ENCODE data around the gene SLC9A3. TPM values are rescaled to one million over a fixed set of nuclear protein-coding genes. Genes with fewer than 3 reads are reported as not detected.
"Not testable (repeated sequence)": the region's sequence is repeated elsewhere in the genome, so short reads cannot be mapped to it uniquely, and the experiment has no call there.

The SLC9A3 gene
- total RNA-seq, 4 donors from 2014 or later = 5.9 to 8.2 (median 7.6) TPM

DNA sequence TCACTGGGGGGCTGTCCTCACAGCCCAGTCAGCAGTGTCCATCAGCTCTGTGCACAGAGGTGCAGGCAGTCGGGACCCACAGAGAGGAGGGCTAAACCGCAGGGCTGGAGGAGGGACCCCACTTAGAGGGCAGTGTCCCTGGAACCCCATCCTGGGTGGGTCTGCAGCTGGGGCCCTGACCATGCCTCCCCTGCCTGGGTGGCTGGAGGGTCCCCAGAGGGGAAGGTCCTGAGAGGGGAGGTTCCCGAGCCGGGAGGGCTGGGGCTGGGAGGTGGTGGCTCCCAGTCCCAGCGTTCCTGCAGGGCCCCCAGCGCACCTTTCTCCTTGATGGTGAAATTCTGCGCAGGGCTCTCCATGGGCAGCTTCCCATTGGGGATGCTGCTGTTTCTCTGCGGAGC lies 48.5 kb downstream of the SLC9A3 start:
- Histone ChIP-seq H3K27me3 (peaks cover 17% of the 10 kb centered on the region), H3K4me1 (peaks cover 20 to 24% of the 10 kb centered on the region in 2 donors), H3K36me3 (no peaks in the 10 kb centered on the region), H3K27ac (no peak overlapping the region), H3K4me3 (replicated peaks in 1 of 3) (no peak overlapping the region), H3K9me3 (no peaks in the 10 kb centered on the region)
- intact Hi-C loops (cut with DNase I) = no loop called here
- WGBS, 2 donors = 12 to 88% methylated on average over 3 to 5 of the region's 8 CpGs
- no peak for TF ChIP-seq POLR2A (IDR thresholded peaks at IDR 0.05)
- TF ChIP-seq, protein P1, sequence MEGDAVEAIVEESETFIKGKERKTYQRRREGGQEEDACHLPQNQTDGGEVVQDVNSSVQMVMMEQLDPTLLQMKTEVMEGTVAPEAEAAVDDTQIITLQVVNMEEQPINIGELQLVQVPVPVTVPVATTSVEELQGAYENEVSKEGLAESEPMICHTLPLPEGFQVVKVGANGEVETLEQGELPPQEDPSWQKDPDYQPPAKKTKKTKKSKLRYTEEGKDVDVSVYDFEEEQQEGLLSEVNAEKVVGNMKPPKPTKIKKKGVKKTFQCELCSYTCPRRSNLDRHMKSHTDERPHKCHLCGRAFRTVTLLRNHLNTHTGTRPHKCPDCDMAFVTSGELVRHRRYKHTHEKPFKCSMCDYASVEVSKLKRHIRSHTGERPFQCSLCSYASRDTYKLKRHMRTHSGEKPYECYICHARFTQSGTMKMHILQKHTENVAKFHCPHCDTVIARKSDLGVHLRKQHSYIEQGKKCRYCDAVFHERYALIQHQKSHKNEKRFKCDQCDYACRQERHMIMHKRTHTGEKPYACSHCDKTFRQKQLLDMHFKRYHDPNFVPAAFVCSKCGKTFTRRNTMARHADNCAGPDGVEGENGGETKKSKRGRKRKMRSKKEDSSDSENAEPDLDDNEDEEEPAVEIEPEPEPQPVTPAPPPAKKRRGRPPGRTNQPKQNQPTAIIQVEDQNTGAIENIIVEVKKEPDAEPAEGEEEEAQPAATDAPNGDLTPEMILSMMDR (IDR thresholded peaks at IDR 0.05) = no peak
- DNase-seq = no peak

DNA sequence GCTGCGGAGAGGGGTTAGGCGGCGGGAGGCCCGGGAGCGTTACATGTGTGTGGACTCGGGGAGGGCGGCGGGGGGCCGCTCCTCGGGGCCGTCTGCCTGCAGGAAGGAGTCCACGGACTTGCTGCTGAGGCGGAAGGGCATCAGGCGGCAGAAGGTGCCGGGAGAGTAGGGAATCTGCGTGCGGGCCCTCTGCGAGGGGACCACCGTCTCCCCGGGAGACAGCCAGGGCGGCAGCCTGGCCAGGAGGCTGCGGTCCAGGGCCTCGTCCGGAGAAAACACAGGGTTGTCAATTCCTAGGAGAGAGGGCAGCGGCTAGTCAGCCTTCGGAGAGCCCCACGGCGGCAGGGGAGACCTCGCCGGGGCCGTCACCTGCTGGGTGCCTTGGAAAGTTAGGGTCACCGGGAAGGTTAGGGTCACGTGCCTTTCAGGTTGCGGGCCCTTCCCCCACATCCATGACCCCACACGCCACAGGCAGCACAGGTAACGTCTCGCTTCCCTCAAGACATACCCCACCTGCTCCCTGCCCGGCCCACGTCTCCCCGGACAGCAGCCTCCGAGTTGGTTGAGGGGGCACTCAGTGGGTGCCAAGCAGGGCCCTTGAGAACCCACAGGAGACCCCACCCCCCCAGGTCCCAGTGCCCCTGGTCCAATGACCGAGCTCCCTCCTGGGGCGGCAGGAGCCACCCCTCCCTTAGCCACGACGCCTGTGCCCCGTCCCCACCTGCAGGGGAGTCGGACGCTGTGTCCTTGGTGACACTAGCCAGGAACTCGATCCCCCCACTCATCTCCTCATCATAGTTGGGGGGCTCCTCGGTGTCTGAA lies 49.2 kb downstream of the SLC9A3 start:
- Histone ChIP-seq H3K9me3 (no peaks in the 10 kb centered on the region), H3K4me3 (replicated peaks in 1 of 3) (no peak overlapping the region), H3K36me3 (no peaks in the 10 kb centered on the region), H3K27me3 (peaks cover 17% of the 10 kb centered on the region), H3K27ac (no peak overlapping the region), H3K4me1 (peaks cover 20 to 24% of the 10 kb centered on the region in 2 donors)
- WGBS, 2 donors = 0 to 15% methylated on average over 5 to 38 of the region's 50 CpGs
- intact Hi-C loops (cut with DNase I) = no loop called here
- TF ChIP-seq POLR2A (IDR thresholded peaks at IDR 0.05) = no peak
- TF ChIP-seq, protein P1 (IDR thresholded peaks at IDR 0.05) = no peak
- no peak for DNase-seq

DNA sequence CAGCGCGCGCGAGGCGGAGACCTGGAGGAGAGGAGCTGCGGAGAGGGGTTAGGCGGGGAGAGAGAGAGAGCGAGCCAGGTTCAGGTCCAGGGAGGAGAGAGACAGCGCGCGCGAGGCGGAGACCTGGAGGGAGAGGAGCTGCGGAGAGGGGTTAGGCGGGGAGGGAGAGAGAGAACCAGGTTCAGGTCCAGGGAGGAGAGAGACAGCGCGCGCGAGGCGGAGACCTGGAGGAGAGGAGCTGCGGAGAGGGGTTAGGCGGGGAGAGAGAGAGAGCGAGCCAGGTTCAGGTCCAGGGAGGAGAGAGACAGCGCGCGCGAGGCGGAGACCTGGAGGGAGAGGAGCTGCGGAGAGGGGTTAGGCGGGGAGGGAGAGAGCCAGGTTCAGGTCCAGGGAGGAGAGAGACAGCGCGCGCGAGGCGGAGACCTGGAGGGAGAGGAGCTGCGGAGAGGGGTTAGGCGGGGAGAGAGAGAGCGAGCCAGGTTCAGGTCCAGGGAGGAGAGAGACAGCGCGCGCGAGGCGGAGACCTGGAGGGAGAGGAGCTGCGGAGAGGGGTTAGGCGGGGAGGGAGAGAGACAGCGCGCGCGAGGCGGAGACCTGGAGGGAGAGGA lies 49.9 kb downstream of the SLC9A3 start:
- H3K9me3 ChIP-seq; intact Hi-C loops (cut with DNase I); H3K27ac ChIP-seq; DNase-seq; H3K36me3 ChIP-seq: not testable (repeated sequence)
- 0% methylated on average over 9 of the region's 50 CpGs; no CpG with 5 or more reads in 1 of the 2 donors for WGBS, 2 donors
- Histone ChIP-seq H3K27me3 (peaks cover 11% of the 10 kb centered on the region), H3K4me1 (peaks cover 20 to 24% of the 10 kb centered on the region in 2 donors), H3K4me3 (replicated peaks in 1 of 3) (peak overlapping the region in 1 of 3 donors; percentile 93)

DNA sequence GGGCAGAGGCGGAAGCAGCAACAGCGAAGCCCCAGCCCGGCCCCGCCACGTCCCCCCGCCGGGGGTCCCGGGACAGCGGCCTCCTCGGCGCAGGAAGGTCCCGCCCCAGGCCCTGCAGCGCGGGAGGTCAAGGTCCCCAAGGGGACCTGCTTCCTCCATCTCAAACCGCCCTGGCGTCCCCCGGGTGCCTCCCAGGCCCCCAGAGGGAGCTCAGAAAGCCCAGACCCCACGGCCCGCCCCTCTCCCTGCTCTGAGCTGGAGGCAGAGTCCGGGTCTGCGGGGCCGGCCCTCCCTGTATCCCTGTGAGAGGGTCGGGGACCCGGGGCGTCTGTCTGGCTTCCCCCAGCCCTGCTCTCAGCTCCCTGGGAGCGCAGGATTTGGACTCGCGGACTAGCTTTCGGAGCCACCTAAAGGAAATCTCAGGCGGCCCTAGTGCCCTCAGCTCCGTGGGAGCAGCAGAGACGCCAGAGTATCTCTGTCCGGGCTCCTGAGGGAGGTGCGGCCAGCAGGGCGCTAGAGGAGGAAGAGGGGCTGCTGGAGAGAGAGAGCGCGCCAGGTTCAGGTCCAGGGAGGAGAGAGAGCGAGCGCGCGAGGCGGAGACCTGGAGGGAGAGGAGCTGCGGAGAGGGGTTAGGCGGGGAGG lies 50.6 kb downstream of the SLC9A3 start:
- Histone ChIP-seq H3K4me1 (peaks cover 20 to 24% of the 10 kb centered on the region in 2 donors), H3K36me3 (no peaks in the 10 kb centered on the region), H3K27me3 (peaks cover 6% of the 10 kb centered on the region), H3K4me3 (replicated peaks in 1 of 3) (peak overlapping the region; percentile 14 to 93 (median 39)), H3K9me3 (no peaks in the 10 kb centered on the region), H3K27ac (peak overlapping the region in 2 of 3 donors; percentile 62 to 65)
- intact Hi-C loops (cut with DNase I) = no loop called here
- 1 to 2% methylated on average over 32 to 39 of the region's 44 CpGs for WGBS, 2 donors
- TF ChIP-seq POLR2A (IDR thresholded peaks at IDR 0.05) = no peak
- TF ChIP-seq, protein P1 (IDR thresholded peaks at IDR 0.05) = no peak
- DNase-seq = peak; percentile 43 to 52

DNA sequence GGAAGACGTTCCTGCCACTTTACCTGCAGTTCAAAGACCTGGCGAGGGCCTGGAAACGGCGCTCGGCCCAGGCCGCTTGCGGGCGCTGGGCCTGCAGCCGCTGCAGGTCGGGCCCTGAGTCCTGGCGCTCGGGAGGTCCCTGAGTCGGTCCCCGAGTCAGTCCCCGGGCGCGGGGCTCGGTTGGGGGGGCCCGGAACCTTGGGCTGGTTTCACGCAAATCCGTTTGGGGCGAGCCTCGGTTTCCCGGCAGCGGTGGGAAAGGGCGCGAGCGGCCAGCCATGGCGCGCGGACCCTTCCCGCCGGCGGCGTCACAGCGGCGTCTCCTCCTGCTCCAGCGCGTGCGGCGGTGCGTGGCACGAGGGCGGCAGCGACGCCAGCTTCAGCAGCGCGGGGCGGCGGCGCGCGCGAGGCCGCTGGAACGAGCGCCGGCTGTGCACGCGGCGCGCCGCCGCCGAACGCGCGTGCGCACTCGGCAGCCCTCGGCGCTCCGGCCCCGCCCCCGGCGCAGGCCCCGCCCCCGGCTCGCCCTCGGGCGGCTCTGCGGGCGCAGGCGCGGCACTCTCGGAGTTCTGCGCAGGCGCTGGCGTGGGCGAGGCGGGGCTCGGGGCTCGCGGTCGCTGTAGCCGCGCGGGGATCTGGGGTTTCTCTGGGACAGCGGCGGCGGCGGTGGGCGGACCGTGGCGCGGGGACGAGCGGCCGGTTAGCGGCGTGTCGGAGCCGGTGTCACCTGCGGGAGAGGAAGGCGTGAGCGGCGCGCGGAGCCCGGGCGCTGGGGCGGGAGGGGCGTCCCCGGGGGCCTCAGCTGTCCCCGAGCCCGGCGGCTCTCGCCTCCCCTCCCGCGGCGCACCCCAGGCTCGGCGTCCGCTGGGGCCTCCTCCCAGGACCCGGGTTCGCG lies 51.3 kb downstream of the SLC9A3 start:
- Histone ChIP-seq H3K27ac (peak overlapping the region; percentile 11 to 84 (median 78)), H3K36me3 (no peaks in the 10 kb centered on the region), H3K27me3 (peaks cover 6% of the 10 kb centered on the region), H3K9me3 (no peaks in the 10 kb centered on the region), H3K4me1 (peaks cover 20 to 24% of the 10 kb centered on the region in 2 donors), H3K4me3 (replicated peaks in 1 of 3) (peak overlapping the region; percentile 39 to 93 (median 62))
- WGBS, 2 donors = 0% methylated on average over 4 to 9 of the region's 137 CpGs
- peak; percentile 86 to 90 for DNase-seq
- TF ChIP-seq, protein P1 (IDR thresholded peaks at IDR 0.05) = no peak
- peak in 1 of 2 donors; percentile 80 for TF ChIP-seq POLR2A (IDR thresholded peaks at IDR 0.05)
- intact Hi-C loops (cut with DNase I) = no loop called here
